Stimulated activated CD4-positive, alpha-beta T cell treated with anti-CD3 and anti-CD28 coated beads, Interleukin-2, amount 100 ng/mL, for 48 hours (primary cell): ENCODE data around the gene ZBTB20.

Experiments
- DNase-seq, 2 donors: peaks; one replicate each; pipeline ENCODE4 v3.0.0-alpha.2; 2020

Gene ZBTB20

GRCh38 chr3:115087512-115087911 is 59.6 kb downstream of the ZBTB20 start:
- no peak for DNase-seq

GRCh38 chr3:115086344-115086743 is 60.7 kb downstream of the ZBTB20 start:
- no peak for DNase-seq

GRCh38 chr3:115085197-115085865 is 61.8 kb downstream of the ZBTB20 start:
- DNase-seq, result no peak

- no peak for DNase-seq
Measured at GRCh38 chr3:115084686-115085085, 62.4 kb downstream of the ZBTB20 start.

GRCh38 chr3:115082260-115082659 is 64.8 kb downstream of the ZBTB20 start:
- no peak for DNase-seq

- DNase-seq, result no peak
Measured at GRCh38 chr3:115081444-115081843, 65.6 kb downstream of the ZBTB20 start.

- DNase-seq, result no peak
Measured at GRCh38 chr3:115077501-115078250, 69.4 kb downstream of the ZBTB20 start.

- DNase-seq, result no peak
Measured at GRCh38 chr3:115074502-115074901, 72.6 kb downstream of the ZBTB20 start.

GRCh38 chr3:115072265-115073021 is 74.6 kb downstream of the ZBTB20 start:
- DNase-seq, result no peak

GRCh38 chr3:115071601-115072000 is 75.5 kb downstream of the ZBTB20 start:
- DNase-seq, result no peak

GRCh38 chr3:115071166-115071565 is 75.9 kb downstream of the ZBTB20 start:
- DNase-seq, result no peak

- DNase-seq, result no peak
Measured at GRCh38 chr3:115068799-115069198, 78.3 kb downstream of the ZBTB20 start.

- DNase-seq, result no peak
Measured at GRCh38 chr3:115062412-115062956, 84.6 kb downstream of the ZBTB20 start.

GRCh38 chr3:115062009-115062408 is 85.1 kb downstream of the ZBTB20 start:
- no peak for DNase-seq

- no peak for DNase-seq
Measured at GRCh38 chr3:115052906-115053305, 94.2 kb downstream of the ZBTB20 start.

GRCh38 chr3:115042351-115042750 is 104.7 kb downstream of the ZBTB20 start:
- DNase-seq, result no peak

GRCh38 chr3:115040673-115041286 is 106.3 kb downstream of the ZBTB20 start:
- peak; percentile 25 to 31 for DNase-seq

- no peak for DNase-seq
Measured at GRCh38 chr3:115040246-115040645, 106.8 kb downstream of the ZBTB20 start.

- DNase-seq, result no peak
Measured at GRCh38 chr3:115038817-115039216, 108.3 kb downstream of the ZBTB20 start.

GRCh38 chr3:115022835-115023398 is 124.2 kb downstream of the ZBTB20 start:
- no peak for DNase-seq

GRCh38 chr3:115022199-115022598 is 124.9 kb downstream of the ZBTB20 start:
- DNase-seq, result no peak

- DNase-seq, result no peak
Measured at GRCh38 chr3:115021061-115021460, 126.0 kb downstream of the ZBTB20 start.

GRCh38 chr3:115019900-115020299 is 127.2 kb downstream of the ZBTB20 start:
- no peak for DNase-seq
